Loucy (cell line): Measurements from ENCODE around the gene IMMT.

Experiments used
- H2AFZ ChIP-seq: fragments of 200-600 bp; sonication (generic); 2 replicates; pipeline ENCODE4 v1.6.0; 2016; ENCODE audit warnings: antibody characterized with exemption, mild to moderate bottlenecking, low read length, moderate library complexity
- H3F3A ChIP-seq: fragments of 200-600 bp; 2 replicates; pipeline ENCODE4 v1.6.0; 2016; ENCODE audit warnings: antibody characterized with exemption, low read depth, mild to moderate bottlenecking
- H3K27me3 ChIP-seq: fragments of 200-600 bp; sonication (generic); 2 replicates; pipeline ENCODE4 v1.6.1; 2014; ENCODE audit warnings: low read length, mild to moderate bottlenecking; ENCODE audit not compliant: insufficient read depth, poor library complexity, severe bottlenecking
- H3K36me3 ChIP-seq: fragments of 200-600 bp; sonication (generic); 2 replicates; pipeline ENCODE4 v1.6.1; 2016; ENCODE audit warnings: low read length; ENCODE audit not compliant: insufficient read depth
- H3K4me1 ChIP-seq: fragments of 200-600 bp; sonication (generic); 2 replicates; pipeline ENCODE4 v1.5.1; 2014; ENCODE audit warnings: low read length, mild to moderate bottlenecking; ENCODE audit not compliant: insufficient read depth, poor library complexity, severe bottlenecking
- H3K4me2 ChIP-seq: fragments of 200-600 bp; sonication (generic); 2 replicates; pipeline ENCODE4 v1.6.0; 2014; ENCODE audit warnings: antibody characterized with exemption, low read length, low read depth, mild to moderate bottlenecking; ENCODE audit not compliant: poor library complexity, severe bottlenecking
- H3K4me3 ChIP-seq: fragments of 200-600 bp; sonication (generic); 2 replicates; pipeline ENCODE4 v1.5.1; 2014; ENCODE audit warnings: low read length, mild to moderate bottlenecking, mixed read lengths; ENCODE audit not compliant: poor library complexity, severe bottlenecking
- H3K79me2 ChIP-seq: fragments of 200-600 bp; sonication (generic); 2 replicates; pipeline ENCODE4 v1.6.1; 2014; ENCODE audit warnings: low read length; ENCODE audit not compliant: insufficient read depth
- H3K9ac ChIP-seq: fragments of 200-600 bp; sonication (generic); 2 replicates; pipeline ENCODE4 v1.6.0; 2014; ENCODE audit warnings: mild to moderate bottlenecking, low read depth, low read length, moderate library complexity; ENCODE audit not compliant: poor library complexity, severe bottlenecking
- H3K9me2 ChIP-seq: fragments of 200-600 bp; sonication (generic); replicated peaks from 2 replicates; pipeline ENCODE4 v1.6.1; 2016; ENCODE audit warnings: low read depth, low read length, mixed read lengths
- H3K9me3 ChIP-seq: fragments of 200-600 bp; sonication (generic); 2 replicates; pipeline ENCODE4 v1.6.1; 2014; ENCODE audit warnings: mild to moderate bottlenecking, antibody characterized with exemption, low read length, low read depth; ENCODE audit not compliant: insufficient read depth
- H4K20me1 ChIP-seq: fragments of 200-600 bp; sonication (generic); 2 replicates; pipeline ENCODE4 v1.6.0; 2014; ENCODE audit warnings: antibody characterized with exemption, low read length, mild to moderate bottlenecking; ENCODE audit not compliant: insufficient read depth, poor library complexity, severe bottlenecking
- EZH2phosphoT487 ChIP-seq: fragments of 200-600 bp; IDR thresholded peaks from 2 replicates; pipeline ENCODE4 v1.6.1; 2018; ENCODE audit warnings: antibody characterized with exemption, mild to moderate bottlenecking, moderate library complexity, borderline replicate concordance
- TF ChIP-seq, protein P1 (sequence below): fragments of 200-600 bp; sonication (generic); conservative IDR thresholded peaks from 2 replicates; pipeline ENCODE4 v1.5.1; 2014; ENCODE audit warnings: mild to moderate bottlenecking, antibody characterized with exemption, low read length

Gene IMMT

GRCh38 chr2:86223140-86223926, 28.1 kb upstream of the IMMT start:
- Histone ChIP-seq H3K4me1 (no peaks in the 10 kb centered on the region), H3K4me3 (no peak overlapping the region), H3K4me2 (no peak overlapping the region), H3K36me3 (no peaks in the 10 kb centered on the region), H3K79me2 (no peaks in the 10 kb centered on the region), H4K20me1 (no peaks in the 10 kb centered on the region), H3F3A (no peaks in the 10 kb centered on the region), H3K9me3 (no peaks in the 10 kb centered on the region), H3K9me2 (no peaks in the 10 kb centered on the region), H3K9ac (no peak overlapping the region), H2AFZ (no peak overlapping the region), H3K27me3 (no peaks in the 10 kb centered on the region)
- TF ChIP-seq, protein P1, sequence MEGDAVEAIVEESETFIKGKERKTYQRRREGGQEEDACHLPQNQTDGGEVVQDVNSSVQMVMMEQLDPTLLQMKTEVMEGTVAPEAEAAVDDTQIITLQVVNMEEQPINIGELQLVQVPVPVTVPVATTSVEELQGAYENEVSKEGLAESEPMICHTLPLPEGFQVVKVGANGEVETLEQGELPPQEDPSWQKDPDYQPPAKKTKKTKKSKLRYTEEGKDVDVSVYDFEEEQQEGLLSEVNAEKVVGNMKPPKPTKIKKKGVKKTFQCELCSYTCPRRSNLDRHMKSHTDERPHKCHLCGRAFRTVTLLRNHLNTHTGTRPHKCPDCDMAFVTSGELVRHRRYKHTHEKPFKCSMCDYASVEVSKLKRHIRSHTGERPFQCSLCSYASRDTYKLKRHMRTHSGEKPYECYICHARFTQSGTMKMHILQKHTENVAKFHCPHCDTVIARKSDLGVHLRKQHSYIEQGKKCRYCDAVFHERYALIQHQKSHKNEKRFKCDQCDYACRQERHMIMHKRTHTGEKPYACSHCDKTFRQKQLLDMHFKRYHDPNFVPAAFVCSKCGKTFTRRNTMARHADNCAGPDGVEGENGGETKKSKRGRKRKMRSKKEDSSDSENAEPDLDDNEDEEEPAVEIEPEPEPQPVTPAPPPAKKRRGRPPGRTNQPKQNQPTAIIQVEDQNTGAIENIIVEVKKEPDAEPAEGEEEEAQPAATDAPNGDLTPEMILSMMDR, result no peak
- TF ChIP-seq EZH2phosphoT487, result no peak

- Histone ChIP-seq H3K4me1 (no peaks in the 10 kb centered on the region), H4K20me1 (no peaks in the 10 kb centered on the region), H3K9me2 (no peaks in the 10 kb centered on the region), H3K9ac (no peak overlapping the region), H3K36me3 (no peaks in the 10 kb centered on the region), H3K4me2 (no peak overlapping the region), H3K79me2 (no peaks in the 10 kb centered on the region), H3K27me3 (no peaks in the 10 kb centered on the region), H3K4me3 (no peak overlapping the region), H3K9me3 (no peaks in the 10 kb centered on the region), H2AFZ (no peak overlapping the region), H3F3A (no peaks in the 10 kb centered on the region)
- TF ChIP-seq EZH2phosphoT487, result no peak
- TF ChIP-seq, protein P1, result peak; percentile 97
These were observed 25.9 kb upstream of the IMMT start for GRCh38 chr2:86221066-86221684.

DNA sequence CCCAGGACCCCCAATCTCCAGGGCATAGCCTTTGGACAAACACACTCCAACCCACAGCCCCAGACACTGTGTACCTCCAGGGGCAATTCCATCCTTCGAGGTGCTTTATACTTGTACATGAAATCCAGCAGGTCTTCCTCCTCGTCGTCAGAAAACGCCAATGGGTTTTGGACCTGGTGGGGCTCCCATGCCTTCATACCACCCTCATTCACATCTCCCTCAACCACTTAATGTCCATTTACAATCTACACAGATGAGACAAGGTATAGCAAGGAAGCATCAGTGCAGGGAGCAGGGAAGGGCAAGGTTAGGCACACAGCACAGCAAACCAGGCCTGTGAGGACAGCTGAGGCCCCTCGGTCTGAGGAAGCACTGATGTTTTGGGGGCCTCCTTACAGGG, 24.6 kb upstream of the IMMT start:
- Histone ChIP-seq H4K20me1 (no peaks in the 10 kb centered on the region), H3K4me2 (no peak overlapping the region), H3K9ac (no peak overlapping the region), H3K4me1 (no peaks in the 10 kb centered on the region), H3F3A (no peaks in the 10 kb centered on the region), H3K79me2 (no peaks in the 10 kb centered on the region), H3K9me2 (no peaks in the 10 kb centered on the region), H3K27me3 (no peaks in the 10 kb centered on the region), H3K9me3 (no peaks in the 10 kb centered on the region), H2AFZ (no peak overlapping the region), H3K36me3 (no peaks in the 10 kb centered on the region), H3K4me3 (no peak overlapping the region)
- TF ChIP-seq, protein P1, result no peak
- TF ChIP-seq EZH2phosphoT487, result no peak
